ENCODE data around the gene RPS3.

Gene RPS3

DNA sequence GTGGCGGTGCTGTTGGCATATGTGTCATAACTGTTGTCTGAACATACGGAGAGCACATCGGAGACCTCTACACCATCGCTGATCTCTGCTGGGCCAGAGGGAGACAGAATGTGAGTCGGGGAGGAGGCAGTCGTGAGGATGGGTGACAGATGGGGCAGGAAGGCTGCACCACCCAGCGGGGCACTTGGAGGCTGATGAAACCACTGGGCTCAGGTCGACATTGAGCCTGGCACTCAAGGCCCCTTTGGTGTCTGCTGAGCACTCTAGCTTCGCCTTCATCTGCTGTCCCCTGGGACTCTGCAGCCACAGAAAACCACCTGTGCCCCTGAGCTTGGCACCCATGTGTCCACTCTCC is 36.2 kb downstream of the RPS3 start:
- no peak for DNase-seq (ENCODE audit: low spot score)

GRCh38 chr11:75436806-75437205 is 37.5 kb downstream of the RPS3 start:
- DNase-seq (ENCODE audit: low spot score), result no peak

GRCh38 chr11:75437966-75438659 is 38.8 kb downstream of the RPS3 start:
- no peak for DNase-seq (ENCODE audit: low spot score)

DNA sequence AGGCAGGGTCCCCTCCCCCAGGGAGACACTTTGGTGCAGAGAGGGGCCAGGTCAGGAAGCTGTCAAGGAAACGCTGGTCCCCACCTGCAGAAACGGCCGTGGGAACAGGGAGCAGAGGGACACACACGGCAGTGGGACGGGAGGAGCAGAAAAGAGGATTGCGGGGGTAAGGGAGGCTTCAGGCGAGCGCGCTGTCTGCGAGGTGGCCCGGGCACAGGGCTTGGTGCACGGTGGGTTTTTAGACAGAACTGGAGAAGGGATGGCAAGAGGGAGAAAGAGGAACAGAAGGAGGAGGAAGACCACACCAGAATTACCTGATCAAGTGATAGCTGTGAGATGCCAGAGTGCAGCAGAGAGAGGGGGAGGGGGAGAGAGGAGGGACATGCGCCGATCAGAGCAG is 39.7 kb downstream of the RPS3 start:
- DNase-seq (ENCODE audit: low spot score), result no peak

GRCh38 chr11:75439495-75440120 is 40.3 kb downstream of the RPS3 start:
- no peak for DNase-seq (ENCODE audit: low spot score)

DNA sequence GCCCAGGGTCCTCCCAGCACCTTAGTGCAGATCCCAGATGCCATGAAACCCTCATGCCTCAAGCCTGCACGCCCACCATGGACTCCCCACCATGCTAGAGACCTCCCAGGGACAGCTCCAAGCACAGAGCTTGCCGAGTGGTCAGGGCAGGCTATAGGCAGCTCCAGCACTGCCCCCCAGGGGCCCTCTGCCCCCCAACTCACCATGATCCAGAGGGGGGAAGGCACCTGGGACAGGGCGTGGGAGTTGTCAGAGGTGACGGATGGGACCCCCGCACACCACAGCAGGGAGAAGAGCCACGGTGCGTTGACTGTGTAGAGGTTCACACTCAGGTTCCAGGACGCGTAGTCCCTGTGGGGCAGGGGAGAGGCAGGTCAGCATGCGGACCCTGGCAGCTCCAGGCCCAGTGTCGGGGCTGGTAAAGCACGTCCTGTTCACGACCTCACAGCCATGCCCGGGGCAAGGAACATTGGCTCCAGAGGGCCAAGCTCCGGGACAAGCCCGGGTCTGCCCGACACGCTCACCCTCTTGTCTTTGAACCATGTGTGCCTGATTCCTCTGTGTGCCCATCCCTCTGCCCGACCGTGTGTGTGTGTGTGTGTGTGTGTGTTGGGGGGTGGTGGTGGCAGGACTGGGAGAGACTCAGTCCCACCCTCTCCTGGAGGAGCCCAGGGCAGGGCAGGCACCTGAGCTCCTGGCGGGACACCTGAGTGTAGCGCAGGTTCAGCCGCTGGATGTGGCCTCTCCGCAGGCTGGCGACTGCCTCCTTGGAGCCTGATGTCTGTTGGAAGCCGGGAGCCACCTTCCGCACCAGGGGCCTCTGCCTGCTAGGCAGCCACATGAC is 41.9 kb downstream of the RPS3 start:
- no peak for DNase-seq (ENCODE audit: low spot score)

GRCh38 chr11:75441804-75442132 is 42.5 kb downstream of the RPS3 start:
- no peak for DNase-seq (ENCODE audit: low spot score)

DNA sequence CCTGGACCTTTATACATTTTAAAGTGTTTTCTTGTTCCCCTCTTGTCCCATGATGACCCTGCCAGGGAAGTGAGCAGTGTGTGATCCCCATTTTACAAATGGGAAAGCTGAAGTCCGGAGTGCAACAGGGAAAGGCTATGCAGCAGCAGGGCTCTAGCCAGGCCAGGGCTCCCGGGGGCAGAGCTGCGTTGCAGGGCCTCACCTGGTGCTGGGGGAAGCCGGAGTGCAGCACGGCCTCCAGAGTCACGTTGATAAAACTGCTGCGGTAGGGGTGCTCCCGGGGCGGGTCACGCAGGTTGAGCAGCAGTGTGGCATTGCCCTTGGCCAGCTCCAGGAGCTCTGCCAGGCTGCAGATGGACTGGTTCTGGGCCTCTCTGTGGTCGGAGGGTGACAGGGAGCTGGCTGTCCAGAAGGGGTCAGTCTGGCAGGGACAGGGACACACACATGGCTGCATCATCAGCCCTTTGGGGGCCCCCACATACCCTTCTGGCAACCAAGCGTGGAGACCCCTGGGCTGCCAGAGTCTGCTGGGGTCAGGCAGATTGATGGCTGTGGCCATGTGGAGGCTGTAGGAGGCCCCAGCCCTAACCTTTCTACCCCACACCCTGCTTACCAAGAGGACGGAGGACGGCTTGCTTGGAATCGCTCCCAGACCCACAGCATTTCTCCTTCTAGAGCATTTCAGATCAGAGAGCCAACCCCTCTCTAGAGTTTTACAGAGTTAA is 43.0 kb downstream of the RPS3 start:
- DNase-seq (ENCODE audit: low spot score), result no peak

GRCh38 chr11:75443043-75443442 is 43.7 kb downstream of the RPS3 start:
- DNase-seq (ENCODE audit: low spot score), result no peak

DNA sequence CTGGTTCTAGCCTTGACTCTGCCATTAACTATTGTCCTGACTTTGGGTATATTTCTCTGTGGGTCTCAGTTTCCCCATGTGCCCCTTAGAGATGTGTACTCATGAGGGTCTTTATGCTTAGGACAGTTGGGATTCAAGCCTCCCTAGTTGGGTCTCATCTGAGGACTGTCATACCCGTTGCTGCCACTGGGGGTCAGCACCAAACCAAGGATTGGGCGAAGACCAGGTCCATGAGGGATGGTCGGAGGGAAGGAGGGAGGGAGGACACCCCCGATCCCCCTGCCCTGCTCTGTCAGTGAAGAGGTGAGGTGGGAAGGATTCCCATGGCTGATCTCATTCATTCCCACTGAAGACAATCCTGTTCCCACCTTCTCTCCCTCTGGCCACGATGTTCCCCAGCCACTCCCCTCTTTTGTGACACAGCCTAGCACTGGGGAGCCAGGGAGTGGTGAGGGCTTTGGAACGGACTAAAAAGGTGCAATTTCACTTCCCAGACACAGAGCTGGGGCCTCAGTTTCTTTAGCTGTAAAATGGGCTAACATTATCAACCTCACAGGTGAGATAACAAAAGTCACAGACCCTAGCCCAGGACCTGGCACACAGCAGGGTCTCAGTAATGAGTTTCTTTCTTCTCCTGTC is 46.1 kb downstream of the RPS3 start:
- peak; percentile 72 for DNase-seq (ENCODE audit: low spot score)

GRCh38 chr11:75447415-75447814 is 48.1 kb downstream of the RPS3 start:
- no peak for DNase-seq (ENCODE audit: low spot score)

GRCh38 chr11:75449271-75449670 is 50.0 kb downstream of the RPS3 start:
- DNase-seq (ENCODE audit: low spot score), result no peak

- no peak for DNase-seq (ENCODE audit: low spot score)
Measured at GRCh38 chr11:75449776-75450175, 50.5 kb downstream of the RPS3 start.

DNA sequence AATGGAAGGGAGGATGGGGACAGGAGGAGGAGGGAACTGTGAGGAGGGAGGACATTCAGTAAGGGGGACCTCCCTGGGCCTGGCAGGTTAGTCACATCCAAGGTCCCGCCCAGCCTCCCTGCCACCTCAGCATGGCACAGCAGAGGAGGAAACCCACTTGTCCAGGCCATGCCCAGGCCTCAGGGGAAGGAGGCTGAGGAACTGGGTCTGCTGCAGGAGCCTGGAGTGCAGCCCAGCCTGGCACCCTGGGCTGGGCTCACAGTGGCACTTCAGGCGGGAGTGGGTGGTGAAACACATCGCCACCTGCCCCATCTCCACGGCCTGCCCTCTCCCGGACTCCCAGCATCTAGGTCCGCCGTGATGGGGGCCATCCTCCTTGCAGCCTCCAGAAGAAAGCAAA is 50.9 kb downstream of the RPS3 start:
- no peak for DNase-seq (ENCODE audit: low spot score)

GRCh38 chr11:75450826-75451821 is 51.8 kb downstream of the RPS3 start:
- DNase-seq (ENCODE audit: low spot score), result no peak

DNA sequence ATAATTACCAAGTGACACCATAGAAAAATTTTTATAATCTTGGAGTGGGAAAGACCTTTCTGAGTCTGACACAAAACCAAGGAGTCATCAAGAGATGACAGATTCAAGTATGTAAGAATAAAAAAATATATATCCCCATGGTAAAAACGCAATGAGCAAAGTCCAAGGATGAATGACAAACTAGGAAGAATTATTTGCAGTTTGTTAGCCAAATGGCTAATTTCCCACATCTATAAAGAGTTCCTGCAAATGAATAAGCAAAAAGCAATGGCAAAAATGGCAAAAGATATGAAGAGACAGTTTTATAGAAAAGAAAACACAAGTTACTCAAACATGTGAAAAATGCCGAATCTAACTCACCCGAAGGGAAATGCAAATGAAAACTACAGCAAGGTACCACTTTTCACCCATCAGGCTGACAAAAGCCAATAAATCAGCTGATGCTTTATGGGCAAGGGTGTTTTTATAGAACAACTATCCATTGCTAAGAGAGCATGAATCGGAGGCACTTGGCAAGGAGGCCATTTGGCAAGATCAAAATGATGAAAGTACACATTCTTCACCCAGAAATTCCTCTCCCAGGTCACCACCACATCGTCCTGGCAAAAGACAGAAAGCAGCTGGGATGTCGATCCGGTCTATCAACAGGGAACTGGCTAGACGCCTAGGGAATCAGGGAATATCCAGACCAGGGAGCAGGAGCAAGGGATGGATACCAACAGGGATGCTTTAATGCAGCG is 54.8 kb downstream of the RPS3 start:
- DNase-seq (ENCODE audit: low spot score), result no peak

DNA sequence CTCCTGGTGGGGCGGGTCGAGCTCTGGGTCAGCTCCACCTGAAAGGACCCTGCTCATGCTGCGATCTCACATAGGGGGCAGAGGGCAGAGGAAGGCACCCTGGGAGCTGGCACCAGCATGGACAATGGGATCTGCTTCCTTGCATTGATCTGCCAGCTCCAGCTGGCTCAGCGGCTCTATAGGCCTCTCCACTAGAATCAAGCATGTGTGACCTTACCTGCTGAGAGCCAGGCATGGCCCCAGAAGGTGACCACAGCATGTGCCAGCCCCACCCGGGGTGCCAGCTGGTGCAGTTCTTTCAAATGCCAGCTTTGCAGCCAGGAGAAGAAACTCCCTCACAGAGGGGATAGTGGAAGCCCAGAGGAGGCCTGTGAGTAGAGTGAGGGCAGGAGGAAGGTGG is 55.7 kb downstream of the RPS3 start:
- no peak for DNase-seq (ENCODE audit: low spot score)
